ENCODE data around the gene NHLH2.

The NHLH2 gene

GRCh38 chr1:115828101-115829022 is 12.6 kb downstream of the NHLH2 start:
- H3K4me1 Mint-ChIP-seq (ENCODE audit: low read depth) = peaks cover 7% of the 10 kb centered on the region
- H3K9me3 Mint-ChIP-seq = no peaks in the 10 kb centered on the region
- H3K27me3 Mint-ChIP-seq = peaks cover 46% of the 10 kb centered on the region
- no peaks in the 10 kb centered on the region for H3K36me3 Mint-ChIP-seq (ENCODE audit: low read depth)
- H3K4me3 Mint-ChIP-seq = peak overlapping the region; percentile 72
- H3K27ac Mint-ChIP-seq = no peak overlapping the region

- no peaks in the 10 kb centered on the region for H3K36me3 Mint-ChIP-seq (ENCODE audit: low read depth)
- H3K4me1 Mint-ChIP-seq (ENCODE audit: low read depth) = peaks cover 7% of the 10 kb centered on the region
- peaks cover 46% of the 10 kb centered on the region for H3K27me3 Mint-ChIP-seq
- H3K27ac Mint-ChIP-seq = no peak overlapping the region
- no peak overlapping the region for H3K4me3 Mint-ChIP-seq
- no peaks in the 10 kb centered on the region for H3K9me3 Mint-ChIP-seq
Observed at GRCh38 chr1:115827452-115828044, 13.4 kb downstream of the NHLH2 start.

GRCh38 chr1:115826628-115827027 is 14.3 kb downstream of the NHLH2 start:
- no peak overlapping the region for H3K4me3 Mint-ChIP-seq
- no peaks in the 10 kb centered on the region for H3K36me3 Mint-ChIP-seq (ENCODE audit: low read depth)
- H3K9me3 Mint-ChIP-seq = no peaks in the 10 kb centered on the region
- peaks cover 7% of the 10 kb centered on the region for H3K4me1 Mint-ChIP-seq (ENCODE audit: low read depth)
- H3K27me3 Mint-ChIP-seq = peaks cover 52% of the 10 kb centered on the region
- no peak overlapping the region for H3K27ac Mint-ChIP-seq

DNA sequence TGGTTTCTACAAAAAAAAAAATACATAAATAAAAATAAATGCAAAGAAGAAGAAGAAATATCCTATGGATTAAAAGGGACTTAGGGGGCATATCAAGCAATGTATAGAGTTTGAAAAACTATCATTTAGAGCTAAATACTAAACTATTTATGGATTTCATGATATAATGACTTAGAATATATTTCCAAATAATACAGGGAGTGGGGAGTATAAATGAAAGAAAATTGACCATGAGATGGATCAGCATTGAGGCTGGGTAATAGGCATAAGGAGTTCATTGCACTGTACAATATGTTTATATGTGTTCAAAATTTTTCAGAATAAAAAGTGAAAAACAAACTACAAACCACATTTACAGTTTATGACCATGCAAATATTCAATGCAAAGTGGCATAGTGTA is 18.8 kb downstream of the NHLH2 start:
- Mint-ChIP-seq H3K27ac (no peak overlapping the region), H3K27me3 (peaks cover 31% of the 10 kb centered on the region), H3K4me3 (no peak overlapping the region), H3K4me1 (ENCODE audit: low read depth) (no peaks in the 10 kb centered on the region), H3K36me3 (ENCODE audit: low read depth) (no peaks in the 10 kb centered on the region), H3K9me3 (no peaks in the 10 kb centered on the region)

DNA sequence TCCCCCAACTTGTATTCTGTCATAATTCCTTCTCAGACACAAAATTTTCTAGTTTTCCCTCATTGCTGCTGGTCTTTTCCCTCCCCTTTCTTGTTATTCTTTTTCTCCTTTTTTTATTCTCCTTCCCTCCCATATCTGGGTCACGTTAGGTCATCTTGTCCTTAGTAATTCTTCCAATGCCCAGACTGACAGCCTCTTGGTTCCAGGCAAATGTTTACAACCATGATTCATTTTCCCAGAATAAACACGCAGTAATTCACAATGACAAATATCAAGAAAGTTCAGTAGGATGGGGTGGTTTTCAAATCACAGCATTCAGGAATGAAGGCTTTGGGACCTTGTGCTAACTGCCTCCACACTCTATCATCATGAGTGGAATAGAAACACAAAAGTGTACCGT is 25.2 kb downstream of the NHLH2 start:
- H3K36me3 Mint-ChIP-seq (ENCODE audit: low read depth) = no peaks in the 10 kb centered on the region
- no peak overlapping the region for H3K4me3 Mint-ChIP-seq
- no peak overlapping the region for H3K27ac Mint-ChIP-seq
- no peaks in the 10 kb centered on the region for H3K4me1 Mint-ChIP-seq (ENCODE audit: low read depth)
- peaks cover 15% of the 10 kb centered on the region for H3K27me3 Mint-ChIP-seq
- H3K9me3 Mint-ChIP-seq = no peaks in the 10 kb centered on the region

DNA sequence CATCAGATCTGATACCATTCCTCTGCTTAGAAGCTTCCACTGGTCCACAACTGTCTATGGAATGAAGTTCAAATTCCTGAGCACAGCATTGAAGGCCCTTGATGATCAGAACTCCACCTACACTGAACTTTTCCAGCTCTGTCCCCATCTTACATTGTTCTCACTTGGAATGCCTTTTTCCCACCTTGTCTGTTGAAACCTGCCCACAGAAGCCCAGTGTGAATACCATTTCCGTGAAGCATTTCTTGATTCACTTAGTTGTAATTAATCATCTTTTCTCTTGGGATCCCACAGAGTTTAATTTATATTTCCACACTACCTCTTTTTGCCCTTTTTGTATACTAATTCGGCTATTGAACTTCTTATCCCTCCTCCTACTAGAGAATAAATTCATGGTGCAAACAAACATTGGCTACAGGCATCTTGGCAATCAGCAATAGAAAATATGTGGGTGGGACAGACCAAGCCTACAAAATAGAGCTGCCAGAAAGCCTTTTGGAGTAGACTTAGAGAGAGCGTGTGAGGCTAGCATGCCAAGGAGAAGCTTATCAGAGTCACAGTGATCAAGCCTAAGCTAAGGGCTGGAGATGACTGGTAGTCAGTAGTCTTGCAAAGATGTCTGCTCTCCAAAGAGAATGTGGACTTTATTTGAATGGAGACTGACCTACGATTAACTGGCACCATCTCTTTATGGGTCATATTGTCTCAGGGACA is 26.1 kb downstream of the NHLH2 start:
- H3K36me3 Mint-ChIP-seq (ENCODE audit: low read depth) = no peaks in the 10 kb centered on the region
- no peak overlapping the region for H3K27ac Mint-ChIP-seq
- no peak overlapping the region for H3K4me3 Mint-ChIP-seq
- peaks cover 15% of the 10 kb centered on the region for H3K27me3 Mint-ChIP-seq
- H3K4me1 Mint-ChIP-seq (ENCODE audit: low read depth) = no peaks in the 10 kb centered on the region
- H3K9me3 Mint-ChIP-seq = no peaks in the 10 kb centered on the region

DNA sequence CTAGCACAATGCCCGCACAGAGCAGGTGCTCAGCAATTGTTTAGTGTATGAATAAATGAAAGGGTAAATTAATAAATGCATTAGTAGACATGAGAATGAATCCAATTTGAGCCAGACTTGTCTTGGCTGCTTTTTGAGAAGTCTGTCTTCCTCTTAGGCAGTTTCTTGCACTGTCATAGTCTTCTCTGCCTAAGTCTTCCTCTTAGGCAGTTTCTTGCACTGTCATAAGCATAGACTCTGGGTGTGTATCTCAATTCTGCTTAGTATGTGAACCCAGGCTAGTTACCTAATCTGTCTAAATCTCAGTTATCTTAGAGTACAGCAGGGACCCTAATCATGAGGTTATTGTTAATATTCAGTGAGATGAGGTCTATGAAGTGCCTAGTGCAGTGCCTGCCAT is 27.2 kb downstream of the NHLH2 start:
- no peak overlapping the region for H3K27ac Mint-ChIP-seq
- H3K9me3 Mint-ChIP-seq = no peaks in the 10 kb centered on the region
- peaks cover 15% of the 10 kb centered on the region for H3K27me3 Mint-ChIP-seq
- H3K36me3 Mint-ChIP-seq (ENCODE audit: low read depth) = no peaks in the 10 kb centered on the region
- H3K4me1 Mint-ChIP-seq (ENCODE audit: low read depth) = no peaks in the 10 kb centered on the region
- H3K4me3 Mint-ChIP-seq = no peak overlapping the region

DNA sequence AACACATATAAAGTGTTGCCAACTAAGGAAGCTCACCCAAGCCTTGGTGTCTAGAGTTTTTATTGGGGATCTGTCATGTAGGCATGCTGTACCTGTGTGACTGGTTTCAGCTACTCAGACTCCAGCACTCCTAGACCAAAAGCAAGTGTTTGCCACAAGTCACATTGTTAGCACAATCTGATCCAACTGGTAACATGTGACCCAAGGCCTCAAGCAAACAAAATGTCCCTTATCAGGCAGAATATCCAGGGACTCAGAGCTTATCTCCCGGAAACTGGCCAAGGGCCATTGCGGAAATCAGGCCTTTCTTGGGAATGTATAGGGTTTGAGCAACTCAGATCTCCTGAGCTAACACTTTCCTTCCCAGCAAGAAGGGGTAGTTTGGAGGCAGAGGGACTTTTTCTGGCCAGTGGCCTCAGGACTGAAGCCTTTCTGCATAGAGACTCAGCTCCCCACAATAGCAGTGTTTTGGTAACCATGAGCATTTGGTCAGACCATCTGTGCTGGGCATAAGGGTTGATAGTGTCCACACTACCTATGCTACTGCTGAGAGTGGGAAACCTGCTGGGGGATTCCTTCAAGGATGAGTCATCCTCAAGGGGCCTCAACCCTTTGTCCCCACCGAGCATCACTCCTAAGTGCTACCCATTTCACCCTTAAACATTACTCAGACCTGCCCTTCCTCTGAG is 29.6 kb downstream of the NHLH2 start:
- H3K36me3 Mint-ChIP-seq (ENCODE audit: low read depth) = no peaks in the 10 kb centered on the region
- peaks cover 27% of the 10 kb centered on the region for H3K27me3 Mint-ChIP-seq
- no peak overlapping the region for H3K4me3 Mint-ChIP-seq
- no peaks in the 10 kb centered on the region for H3K4me1 Mint-ChIP-seq (ENCODE audit: low read depth)
- H3K9me3 Mint-ChIP-seq = no peaks in the 10 kb centered on the region
- no peak overlapping the region for H3K27ac Mint-ChIP-seq

DNA sequence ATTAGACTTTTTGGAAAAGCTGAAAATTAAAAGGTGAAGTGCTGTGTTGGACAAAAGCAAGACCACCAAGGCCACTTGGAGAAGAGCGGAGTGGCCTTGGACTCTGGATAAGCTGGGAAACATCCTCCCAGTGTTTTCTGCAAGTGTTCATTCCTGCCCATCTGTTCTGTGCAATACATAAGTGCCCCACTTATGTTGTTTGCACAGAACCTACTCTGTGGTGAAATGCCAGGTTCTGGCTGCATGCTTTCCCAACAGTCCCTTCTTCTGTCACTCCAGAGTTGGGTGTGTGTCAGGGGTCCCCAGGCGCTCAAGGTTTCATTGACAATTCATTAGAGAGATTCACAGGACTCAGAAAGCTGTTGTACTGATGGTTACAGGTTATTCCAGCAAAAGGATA is 30.3 kb downstream of the NHLH2 start:
- Mint-ChIP-seq H3K4me3 (no peak overlapping the region), H3K27ac (no peak overlapping the region), H3K27me3 (peaks cover 21% of the 10 kb centered on the region), H3K36me3 (ENCODE audit: low read depth) (no peaks in the 10 kb centered on the region), H3K9me3 (no peaks in the 10 kb centered on the region), H3K4me1 (ENCODE audit: low read depth) (no peaks in the 10 kb centered on the region)

GRCh38 chr1:115809847-115810246 is 31.1 kb downstream of the NHLH2 start:
- Mint-ChIP-seq H3K36me3 (ENCODE audit: low read depth) (no peaks in the 10 kb centered on the region), H3K27me3 (peaks cover 20% of the 10 kb centered on the region), H3K4me3 (no peak overlapping the region), H3K27ac (no peak overlapping the region), H3K9me3 (no peaks in the 10 kb centered on the region), H3K4me1 (ENCODE audit: low read depth) (no peaks in the 10 kb centered on the region)

DNA sequence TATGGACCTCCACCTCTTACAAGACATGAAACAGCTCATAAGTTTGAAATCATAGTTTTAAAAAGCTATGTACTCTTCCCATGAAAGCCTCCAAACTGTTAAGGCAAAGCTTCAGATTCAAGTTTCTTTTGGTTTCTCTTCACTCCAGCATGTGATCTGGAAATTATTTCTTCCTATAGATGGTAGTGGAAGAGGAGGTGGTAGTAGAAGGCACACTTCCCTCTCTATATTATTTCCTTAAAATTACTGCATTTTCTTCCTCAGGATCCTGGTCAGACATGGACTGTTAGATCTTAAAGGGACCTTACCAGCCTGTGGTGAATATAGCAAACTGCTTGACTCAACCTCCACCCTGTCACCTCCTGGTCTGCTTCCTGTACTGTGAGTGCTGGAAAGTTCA is 31.9 kb downstream of the NHLH2 start:
- H3K27ac Mint-ChIP-seq = no peak overlapping the region
- no peaks in the 10 kb centered on the region for H3K4me1 Mint-ChIP-seq (ENCODE audit: low read depth)
- H3K9me3 Mint-ChIP-seq = no peaks in the 10 kb centered on the region
- no peaks in the 10 kb centered on the region for H3K36me3 Mint-ChIP-seq (ENCODE audit: low read depth)
- H3K27me3 Mint-ChIP-seq = peaks cover 20% of the 10 kb centered on the region
- no peak overlapping the region for H3K4me3 Mint-ChIP-seq

- no peaks in the 10 kb centered on the region for H3K4me1 Mint-ChIP-seq (ENCODE audit: low read depth)
Observed at GRCh38 chr1:115807723-115808122, 33.2 kb downstream of the NHLH2 start.

GRCh38 chr1:115805597-115805996 is 35.3 kb downstream of the NHLH2 start:
- Mint-ChIP-seq H3K27me3 (peaks cover 29% of the 10 kb centered on the region), H3K4me1 (ENCODE audit: low read depth) (no peaks in the 10 kb centered on the region), H3K9me3 (no peaks in the 10 kb centered on the region), H3K36me3 (ENCODE audit: low read depth) (no peaks in the 10 kb centered on the region), H3K4me3 (no peak overlapping the region), H3K27ac (no peak overlapping the region)

More at GRCh38 chr1:115807723-115808122, 33.2 kb downstream of the NHLH2 start:
- Mint-ChIP-seq H3K36me3 (ENCODE audit: low read depth) (no peaks in the 10 kb centered on the region), H3K27me3 (peaks cover 21% of the 10 kb centered on the region), H3K4me3 (no peak overlapping the region), H3K27ac (no peak overlapping the region), H3K9me3 (no peaks in the 10 kb centered on the region)

DNA sequence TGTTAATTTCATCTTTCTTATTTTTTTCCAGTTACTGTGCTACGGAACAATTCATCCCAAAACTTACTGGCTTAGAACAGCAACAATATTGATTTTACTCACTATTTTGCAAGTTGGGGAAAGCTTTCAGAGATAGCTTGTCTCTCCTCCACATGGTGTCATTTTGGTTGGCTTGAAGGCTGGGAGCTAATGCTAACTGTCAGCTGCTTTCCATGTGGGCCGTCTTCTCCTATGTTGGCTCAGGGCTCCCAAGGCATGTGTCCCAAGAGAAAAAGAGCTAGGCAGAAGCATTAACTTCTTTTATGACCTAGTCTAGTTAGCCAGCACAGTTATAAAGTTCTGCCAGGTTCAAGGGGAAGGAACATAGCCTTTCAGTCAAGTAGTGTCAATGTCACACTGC is 38.5 kb downstream of the NHLH2 start:
- Mint-ChIP-seq H3K36me3 (ENCODE audit: low read depth) (no peaks in the 10 kb centered on the region), H3K4me3 (no peak overlapping the region), H3K27ac (no peak overlapping the region), H3K27me3 (peaks cover 35% of the 10 kb centered on the region), H3K4me1 (ENCODE audit: low read depth) (no peaks in the 10 kb centered on the region), H3K9me3 (no peaks in the 10 kb centered on the region)

DNA sequence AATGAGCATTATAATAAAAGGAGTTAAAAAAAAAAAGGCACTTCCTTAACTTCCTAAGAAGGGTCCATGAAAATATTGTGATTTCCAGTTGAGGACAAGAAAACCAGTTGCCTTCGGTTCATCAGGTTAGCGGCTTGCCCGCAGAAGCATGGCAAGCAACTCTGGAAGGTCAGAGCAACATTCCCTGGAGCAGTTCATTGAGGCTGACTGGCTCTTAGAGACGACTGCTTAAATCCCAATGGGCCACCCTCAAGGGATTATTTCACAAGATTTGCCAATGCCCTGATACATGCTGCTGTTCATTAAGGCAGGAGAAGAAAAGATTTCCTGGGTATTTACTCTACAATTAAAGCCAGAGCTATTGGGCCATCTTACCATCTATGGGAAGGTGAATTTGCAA is 43.4 kb downstream of the NHLH2 start:
- Mint-ChIP-seq H3K36me3 (ENCODE audit: low read depth) (no peaks in the 10 kb centered on the region), H3K27ac (no peak overlapping the region), H3K4me1 (ENCODE audit: low read depth) (no peaks in the 10 kb centered on the region), H3K27me3 (peaks cover 46% of the 10 kb centered on the region), H3K4me3 (no peak overlapping the region), H3K9me3 (no peaks in the 10 kb centered on the region)

Data from stimulated activated naive CD8-positive, alpha-beta T cell treated with anti-CD3 and anti-CD28 coated beads, Interleukin-15, Interleukin-2, amounts not matched to agents 100 ng/mL and 50 ng/mL, for 24 hours (primary cell).